Caki2 (cell line): ENCODE data around the gene ADAM22. TPM values are rescaled to one million over a fixed set of nuclear protein-coding genes. Genes with fewer than 3 reads are reported as not detected.

Source experiments
- DNase-seq: peaks from one replicate; pipeline ENCODE4 v3.0.0-alpha.2; 2015; ENCODE audit warnings: low read depth
- in situ Hi-C: cut with HindIII; loops from 2 replicates; pipeline ENCODE4 v1.10.0; 2016; ENCODE audit warnings: low sequenced_read_pairs, low pct_unique_long_range_greater_than_20kb, mixed read lengths
- total RNA-seq: library from RNA; depleted of rRNA; stranded (reverse); fragments of >200 nt; shearing (Covaris generic); gene quantifications from 2 replicates; pipeline ENCODE4 v1.2.3, GENCODE V29; 2014; ENCODE audit warnings: low replicate concordance

ADAM22 gene
- total RNA-seq, 1 experiment from 2014 or later = 0.37 TPM

DNA sequence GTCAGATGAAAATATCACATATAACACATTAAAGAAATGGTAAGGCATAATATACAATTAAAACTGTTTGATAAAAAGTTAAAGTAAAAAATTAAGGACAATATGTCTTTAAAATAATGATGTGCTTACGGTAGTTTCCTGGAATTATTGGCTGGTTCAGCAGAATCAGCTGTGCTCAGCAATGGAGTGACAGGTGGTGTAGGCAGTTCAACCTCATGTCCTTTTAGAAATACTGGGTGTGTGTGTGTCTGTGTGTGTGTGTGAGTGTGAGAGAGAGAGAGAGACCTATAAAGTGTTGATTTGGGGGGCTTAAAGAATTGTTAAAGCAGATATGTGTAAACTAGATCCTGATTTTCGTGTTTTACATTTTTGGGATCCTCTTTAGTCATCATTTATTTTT, 141.2 kb downstream of the ADAM22 start:
- no peak for DNase-seq
- in situ Hi-C loops = no loop called here

DNA sequence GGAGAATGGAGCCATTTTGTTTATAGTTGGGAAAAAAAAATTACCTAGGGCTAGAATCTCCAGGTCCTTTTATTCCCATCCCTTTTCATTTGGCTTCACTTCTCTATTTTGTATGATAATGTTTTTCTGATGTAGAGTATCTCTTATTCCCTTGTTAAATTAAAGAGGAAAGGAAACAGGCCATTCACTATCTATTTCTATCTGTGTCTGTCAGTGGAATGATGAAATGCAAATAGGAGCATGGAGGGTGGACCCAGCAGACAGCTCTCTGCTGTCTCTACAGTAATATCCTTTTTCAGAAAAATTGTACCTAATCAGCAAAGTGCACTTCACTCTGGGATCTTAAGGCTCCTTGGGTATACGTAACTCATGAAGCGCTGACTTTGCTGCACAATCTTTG, 149.8 kb downstream of the ADAM22 start:
- in situ Hi-C loops = no loop called here
- DNase-seq = no peak

DNA sequence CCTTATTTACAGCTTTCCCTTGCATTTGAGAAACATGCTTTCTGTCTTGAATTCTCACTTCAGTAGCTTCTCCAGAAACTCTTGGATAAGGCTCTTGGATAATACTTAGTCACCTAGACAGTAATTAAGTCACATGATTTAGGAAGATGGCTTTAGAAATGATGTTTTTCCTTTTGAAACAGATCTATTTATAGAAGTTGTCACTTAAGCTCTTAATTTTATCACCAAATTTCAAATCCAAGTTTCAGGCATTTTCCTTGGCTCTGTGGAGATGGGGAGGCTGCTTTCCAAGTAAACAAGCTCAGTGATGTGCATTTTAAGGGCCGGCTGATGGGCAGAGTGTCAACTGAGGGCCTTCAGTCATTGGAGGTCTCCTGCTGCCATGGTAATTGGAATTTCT, 155.5 kb downstream of the ADAM22 start:
- in situ Hi-C loops = no loop called here

DNA sequence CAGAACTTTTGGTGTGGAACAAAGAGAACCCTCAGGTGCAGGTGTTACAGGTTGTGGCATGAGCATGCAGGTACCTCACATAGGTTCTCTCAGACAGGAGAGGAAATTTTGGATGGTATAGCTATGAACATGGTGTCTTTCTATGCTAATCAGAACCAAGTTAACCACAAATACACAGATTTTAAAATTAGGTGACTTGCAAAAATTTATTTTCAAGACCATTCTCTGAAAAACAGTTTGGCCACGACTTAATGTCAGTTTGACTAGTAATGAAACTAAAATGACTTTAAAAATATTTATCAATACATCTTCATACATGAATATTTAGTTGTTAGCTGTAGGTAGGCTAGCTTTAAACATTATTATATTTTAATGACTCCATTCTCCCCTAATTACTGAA, 156.2 kb downstream of the ADAM22 start:
- DNase-seq = no peak
- in situ Hi-C loops = no loop called here

More for the DNA sequence above, 155.5 kb downstream of the ADAM22 start:
- DNase-seq = no peak

DNA sequence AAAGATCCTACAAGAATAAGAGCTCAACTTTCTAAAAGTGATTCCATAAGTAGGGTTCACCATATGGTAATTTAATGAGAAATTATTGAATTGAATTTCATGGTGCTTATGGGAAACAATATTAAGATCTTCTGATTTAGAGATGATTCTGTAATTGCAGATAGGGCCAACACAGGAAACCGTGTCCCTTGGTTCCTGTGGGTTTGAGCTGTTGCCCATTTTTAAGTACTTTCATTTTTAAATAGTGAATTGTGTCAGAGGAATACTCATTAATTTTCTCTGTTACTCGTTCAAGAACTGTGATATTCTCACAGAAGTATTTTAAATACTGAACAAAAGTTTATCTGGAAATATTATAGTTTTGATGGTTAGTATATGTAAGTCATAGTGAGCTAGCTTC, 156.6 kb downstream of the ADAM22 start:
- in situ Hi-C loops = no loop called here
- DNase-seq = no peak

DNA sequence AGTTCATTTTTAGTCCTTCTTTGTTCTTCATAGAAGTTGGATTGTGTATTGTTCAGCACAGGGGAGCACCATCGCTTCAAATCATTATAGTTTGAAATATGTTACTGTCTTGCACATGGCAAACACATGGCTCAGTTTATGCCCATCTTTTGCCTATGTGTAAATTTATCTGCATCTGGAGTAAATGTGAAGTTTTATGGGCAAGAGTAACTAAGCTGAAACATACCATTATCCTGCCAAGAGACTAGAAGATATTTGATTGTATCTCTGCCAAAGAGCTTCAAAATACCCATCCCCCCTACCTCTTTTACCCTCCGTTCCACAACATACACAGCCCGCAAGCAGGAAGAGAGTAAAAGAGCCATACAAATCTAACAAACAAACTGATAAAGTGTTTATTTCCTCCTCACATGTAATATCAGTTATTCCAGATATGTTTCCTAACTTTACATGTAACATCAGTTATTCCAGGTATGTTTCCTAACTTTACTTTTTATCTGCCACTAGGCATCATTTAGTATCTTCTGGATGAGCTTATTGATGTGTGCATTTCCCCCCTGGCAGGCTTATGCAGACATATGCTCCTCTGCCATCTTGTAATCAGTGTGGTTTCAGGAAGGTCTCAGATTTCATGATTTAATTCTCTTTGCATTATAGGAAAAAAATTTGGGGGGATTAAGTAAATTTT, 158.1 kb downstream of the ADAM22 start:
- in situ Hi-C loops = no loop called here

DNA sequence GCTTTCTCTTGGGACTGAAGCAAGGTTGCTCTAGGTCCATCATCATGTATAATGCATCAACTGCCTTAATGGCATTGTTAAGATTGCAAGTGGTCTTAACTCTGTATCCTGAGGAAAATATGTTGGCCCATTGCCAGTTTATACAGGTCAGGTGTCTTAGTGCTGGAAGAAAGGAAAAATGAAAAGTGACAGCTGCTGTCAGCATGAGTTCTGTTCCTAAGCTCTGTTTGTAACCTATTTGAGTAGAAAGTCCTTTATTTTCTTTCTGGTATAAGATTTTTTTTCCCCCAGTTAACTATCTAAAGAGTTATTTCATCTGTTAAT, 158.6 kb downstream of the ADAM22 start:
- in situ Hi-C loops = no loop called here
- no peak for DNase-seq

More for the DNA sequence above, 158.1 kb downstream of the ADAM22 start:
- DNase-seq = no peak

DNA sequence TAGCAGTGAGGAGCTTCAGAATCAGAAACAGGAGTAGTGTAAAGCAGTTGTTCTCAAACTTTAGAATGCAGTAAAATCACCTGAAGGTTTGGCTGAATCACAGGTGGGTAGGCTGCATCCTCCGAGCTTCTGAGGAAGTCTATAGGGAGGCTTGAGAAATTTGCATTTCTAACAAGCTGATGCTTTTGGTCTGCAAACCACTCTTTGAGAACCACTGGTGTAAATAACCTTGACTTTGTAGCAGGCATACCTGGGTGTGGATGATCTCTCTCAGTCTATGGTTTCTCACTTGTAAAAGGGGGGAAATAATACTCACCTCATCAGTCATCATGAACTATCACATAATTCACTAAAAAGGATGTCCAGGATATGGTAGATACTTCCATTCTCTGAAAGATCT, 167.7 kb downstream of the ADAM22 start:
- in situ Hi-C loops = no loop called here

DNA sequence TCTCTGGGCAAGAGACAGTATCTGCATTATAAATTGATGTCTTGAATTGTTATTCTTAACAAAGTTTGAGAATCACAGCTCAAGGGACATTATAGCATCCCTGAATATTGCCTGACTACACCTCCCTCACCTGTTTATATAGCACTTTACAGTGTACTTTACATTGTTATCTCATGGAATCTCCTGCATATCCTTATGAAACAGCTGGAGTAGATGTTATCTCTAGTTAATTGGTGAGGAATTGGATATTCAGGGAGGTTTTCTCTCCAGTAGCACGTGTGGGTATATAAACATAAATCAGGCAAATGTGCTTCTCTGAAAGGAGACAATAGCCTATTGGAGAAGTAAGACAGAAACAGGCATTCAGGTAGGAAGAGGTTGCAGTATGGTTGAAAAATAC, 168.6 kb downstream of the ADAM22 start:
- DNase-seq = no peak
- in situ Hi-C loops = no loop called here

More for the DNA sequence above, 167.7 kb downstream of the ADAM22 start:
- no peak for DNase-seq

DNA sequence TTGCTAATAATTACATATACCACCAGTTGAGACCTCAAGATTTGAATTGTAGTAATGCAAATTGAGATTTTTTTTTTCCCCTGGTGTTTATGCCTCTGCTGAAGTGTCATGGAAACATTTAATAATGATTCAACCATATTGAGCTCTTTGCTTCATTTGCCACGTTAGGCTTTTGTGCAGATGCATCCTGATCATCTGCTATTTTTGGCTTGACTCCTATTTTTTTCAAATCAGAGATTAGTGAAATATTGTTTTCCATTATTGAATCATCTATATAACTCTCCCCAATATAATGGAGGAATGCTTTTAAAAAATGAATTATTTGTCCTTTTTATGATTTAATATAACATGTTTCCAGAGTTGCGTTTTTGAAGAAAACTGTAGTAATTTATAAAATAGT, 170.7 kb downstream of the ADAM22 start:
- DNase-seq = no peak
- in situ Hi-C loops = no loop called here

DNA sequence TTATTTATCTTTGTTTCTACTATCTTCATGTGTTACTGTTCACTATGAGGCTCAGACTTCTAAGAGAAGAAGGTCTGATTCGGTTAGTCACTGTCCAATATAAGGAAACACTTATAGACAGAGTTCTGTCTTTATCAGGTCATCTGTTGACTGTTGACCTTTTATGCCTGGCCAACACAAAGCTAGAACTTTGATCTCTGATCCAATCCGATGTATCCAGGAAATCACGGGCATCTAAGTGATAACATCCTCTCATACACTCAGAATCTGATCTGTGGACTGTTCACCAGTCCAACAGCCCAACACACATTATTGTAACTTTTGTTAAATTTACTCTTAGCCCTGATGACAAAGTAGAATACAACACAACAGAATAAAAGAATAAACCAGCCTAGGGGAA, 171.2 kb downstream of the ADAM22 start:
- no peak for DNase-seq
- in situ Hi-C loops = no loop called here

DNA sequence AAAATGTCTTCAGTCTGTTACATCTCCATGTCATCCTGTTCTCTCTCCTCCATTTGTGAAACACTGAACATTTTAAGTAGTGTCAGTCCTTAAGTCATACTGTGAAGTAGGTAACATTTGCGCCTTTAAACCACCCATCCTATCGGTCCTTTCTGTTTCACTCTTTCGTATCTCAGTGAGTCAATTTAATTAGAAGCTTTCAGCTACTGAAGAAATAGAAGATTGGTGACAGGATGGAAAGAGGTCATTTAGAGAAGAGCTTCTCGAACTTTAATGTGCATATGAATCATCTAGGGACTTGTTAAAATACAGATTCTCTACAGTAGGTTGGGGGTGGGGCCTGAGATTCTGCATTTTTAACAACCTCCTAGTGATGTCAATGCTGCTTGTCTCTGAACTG, 172.4 kb downstream of the ADAM22 start:
- in situ Hi-C loops = no loop called here
- no peak for DNase-seq

DNA sequence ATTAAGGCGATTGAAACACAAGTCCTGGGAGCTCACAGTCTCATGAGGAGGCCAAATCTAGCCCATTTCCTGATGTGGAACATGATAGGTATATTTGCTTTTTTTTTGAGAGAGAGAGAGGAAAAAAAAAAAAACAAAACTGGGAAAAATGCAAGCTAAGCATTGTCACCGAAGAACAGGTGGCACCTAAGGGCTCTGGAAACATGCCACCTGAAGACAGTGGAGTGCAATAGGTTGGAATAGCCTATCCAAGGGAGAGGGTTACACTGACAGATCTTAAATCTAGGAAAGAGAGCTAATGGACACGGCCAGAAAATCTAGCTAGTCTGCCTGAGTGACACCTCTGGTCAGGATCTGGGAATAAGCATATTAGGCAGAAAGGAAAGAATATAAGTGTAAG, 175.6 kb downstream of the ADAM22 start:
- no peak for DNase-seq
- in situ Hi-C loops = no loop called here

DNA sequence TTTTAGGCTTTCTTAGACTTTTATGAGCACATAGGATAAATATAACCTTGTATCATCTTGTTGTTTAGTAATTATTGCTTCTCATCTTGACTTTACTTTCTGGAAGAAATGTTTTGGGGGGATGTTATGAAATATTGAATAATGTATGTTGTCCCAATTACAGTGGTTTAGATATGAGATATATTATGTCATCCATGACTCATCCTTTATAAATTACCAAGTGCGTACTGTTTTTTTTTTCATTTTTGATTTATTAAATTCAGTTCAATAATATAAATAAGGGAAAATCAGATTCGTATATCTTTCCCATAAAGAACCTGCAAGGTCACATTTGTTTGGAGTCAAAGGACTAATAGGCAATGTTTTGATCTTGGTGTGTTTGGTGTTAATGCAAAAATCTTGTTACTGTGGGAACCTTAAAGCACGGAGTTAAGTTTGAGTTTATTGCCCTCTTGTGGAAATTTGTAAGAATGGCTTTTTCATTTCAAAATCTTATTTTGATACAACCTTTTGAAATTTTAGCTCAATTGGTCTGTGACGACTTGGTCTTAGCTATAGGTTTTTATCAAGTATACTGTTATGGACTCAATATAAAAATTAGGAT, 177.2 kb downstream of the ADAM22 start:
- in situ Hi-C loops = no loop called here
- peak; percentile 38 for DNase-seq

DNA sequence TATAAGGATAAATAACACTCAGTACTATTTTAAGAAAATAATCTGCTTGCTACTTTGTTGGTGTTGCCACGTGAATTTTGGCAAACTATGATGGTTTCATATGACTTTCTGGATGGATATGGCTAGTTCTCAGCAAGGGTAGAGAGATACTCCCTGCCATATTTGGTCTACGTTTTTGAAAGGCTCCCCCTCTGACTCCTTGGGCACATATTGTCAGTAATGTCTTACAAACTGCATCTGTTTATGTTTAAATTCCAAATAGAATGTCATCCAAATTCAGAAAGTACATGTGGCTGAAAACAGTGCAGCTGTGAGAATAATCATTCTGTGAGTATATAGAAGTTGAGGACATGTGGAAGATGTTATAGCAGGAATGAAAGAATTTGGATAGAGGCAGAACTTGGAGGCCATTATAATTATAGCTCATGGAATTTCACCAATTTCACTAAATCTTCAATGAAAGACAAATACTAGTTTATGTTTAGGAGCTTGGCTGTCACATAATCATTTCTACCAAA, 178.0 kb downstream of the ADAM22 start:
- in situ Hi-C loops = no loop called here
- DNase-seq = no peak

DNA sequence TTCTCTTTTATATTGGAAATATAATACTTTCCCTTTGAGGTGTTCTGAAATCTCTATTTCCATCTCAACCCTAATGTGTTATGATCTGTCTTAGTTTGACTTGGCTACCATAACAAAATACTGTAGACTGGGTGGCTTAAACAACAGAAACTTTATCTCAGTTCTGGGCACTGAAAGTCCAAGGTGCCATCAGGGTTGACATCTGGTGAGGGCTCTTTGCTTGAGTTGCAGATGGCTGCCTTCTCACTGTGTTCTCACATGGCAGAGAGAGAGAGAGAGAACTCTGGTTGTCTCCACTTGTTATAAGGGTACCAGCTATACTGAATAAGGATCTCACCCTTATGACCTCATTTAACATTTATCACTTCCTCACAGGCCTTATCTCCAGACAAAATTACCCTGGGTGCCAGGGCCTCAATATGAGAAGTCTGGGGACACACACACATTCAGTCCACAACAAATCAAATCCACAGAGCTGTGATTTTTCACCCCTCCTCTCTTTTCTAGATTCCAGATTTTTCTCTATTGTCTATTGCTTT, 181.3 kb downstream of the ADAM22 start:
- DNase-seq = no peak
- in situ Hi-C loops = no loop called here

DNA sequence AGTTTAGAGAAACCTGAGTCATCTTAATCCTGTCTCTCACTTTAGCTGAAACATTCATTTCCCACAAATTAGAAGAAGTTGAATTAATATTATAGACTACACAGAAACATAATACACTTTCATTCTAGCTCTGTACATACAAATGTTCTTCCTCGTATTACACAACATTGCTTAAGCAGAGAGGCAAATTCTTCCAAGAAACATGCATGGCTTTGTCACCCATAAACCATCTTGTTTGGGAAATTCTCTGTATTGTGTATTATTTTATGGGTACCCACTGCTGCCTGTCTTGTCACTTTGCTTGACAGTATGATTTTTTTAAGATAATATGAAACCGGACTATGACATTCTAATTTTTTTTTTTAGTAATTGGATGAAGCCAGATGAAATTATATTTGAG, 181.8 kb downstream of the ADAM22 start:
- no peak for DNase-seq
- in situ Hi-C loops = no loop called here

DNA sequence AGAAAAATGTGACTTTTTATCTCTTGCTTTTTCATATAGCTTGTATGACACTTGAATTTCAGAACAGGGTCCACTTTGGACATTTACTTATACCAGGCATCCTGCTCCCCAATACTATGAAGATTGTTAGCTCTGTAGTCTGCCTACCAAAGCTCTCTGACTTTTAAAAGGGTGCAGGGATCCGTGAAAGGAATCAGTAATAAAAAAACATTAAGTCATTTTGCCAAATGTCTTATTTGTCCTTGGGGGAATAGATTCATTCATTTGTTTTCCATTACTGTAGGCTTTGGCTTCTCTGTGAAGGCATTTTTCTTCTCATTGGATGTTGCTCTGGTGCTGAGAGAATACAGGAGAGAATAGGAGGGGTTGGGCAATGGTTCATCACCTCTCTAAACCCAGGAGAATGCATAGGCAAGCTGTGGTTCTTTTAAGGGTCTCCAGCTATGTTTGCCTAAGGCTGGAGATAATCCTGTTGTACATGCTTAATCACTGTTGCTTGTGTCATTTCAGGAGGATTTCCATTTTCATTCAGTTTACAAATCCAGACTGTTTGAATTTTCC, 182.3 kb downstream of the ADAM22 start:
- DNase-seq = peak; percentile 5
- in situ Hi-C loops = no loop called here

DNA sequence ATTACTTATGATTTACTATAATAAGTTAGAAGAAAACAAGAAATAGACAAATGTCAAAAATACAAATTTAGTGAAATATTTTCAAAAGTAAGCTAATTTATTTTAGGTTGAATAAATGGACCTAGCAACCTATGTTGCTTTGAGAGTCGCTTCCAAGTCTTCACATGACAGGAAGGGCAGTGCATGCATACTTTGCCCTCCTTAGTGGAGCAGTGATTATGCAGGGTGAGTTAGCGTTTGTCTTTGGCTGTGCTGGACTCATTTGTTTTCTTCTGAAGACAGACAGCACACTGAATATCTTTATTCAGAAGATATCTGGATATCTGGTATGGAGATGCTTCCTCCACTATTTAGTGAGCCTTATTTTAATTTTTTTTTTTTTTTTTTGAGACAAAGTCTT, 183.3 kb downstream of the ADAM22 start:
- in situ Hi-C loops = no loop called here
- no peak for DNase-seq

DNA sequence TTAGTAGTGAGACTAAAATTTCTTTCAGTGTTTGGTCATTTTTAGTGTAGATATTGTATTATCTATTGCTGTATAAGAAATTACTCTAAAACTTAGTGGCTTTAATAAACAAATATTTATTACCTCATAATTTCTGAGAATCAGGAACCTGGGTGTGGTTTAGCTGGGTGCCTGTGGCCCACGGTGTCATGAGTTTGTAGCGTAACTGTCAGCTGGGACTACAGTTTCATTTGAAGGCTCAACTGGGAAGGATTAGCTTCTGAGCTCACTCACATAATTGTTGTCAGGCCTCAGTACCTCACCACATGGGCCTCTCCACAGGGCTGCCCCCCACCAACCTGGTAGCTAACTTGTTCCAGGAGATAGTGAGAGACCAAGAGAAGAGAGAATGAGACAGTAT, 187.3 kb downstream of the ADAM22 start:
- DNase-seq = no peak
- in situ Hi-C loops = no loop called here
